Inferior parietal cortex (tissue), 1 donor: ENCODE measurements around the gene ACOT7.
"Not testable (repeated sequence)": the region's sequence is repeated elsewhere in the genome, so short reads cannot be mapped to it uniquely, and the experiment has no call there.

ENCODE experiments used
- DNase-seq: peaks from one replicate; pipeline ENCODE4 v3.0.0-alpha.2; 2016; ENCODE audit errors: extremely low spot score

ACOT7 gene

GRCh38 chr1:6233376-6233775 lies 160.2 kb downstream of the ACOT7 start:
- no peak for DNase-seq

GRCh38 chr1:6225651-6226050 lies 167.9 kb downstream of the ACOT7 start:
- no peak for DNase-seq

GRCh38 chr1:6224718-6225117 lies 168.8 kb downstream of the ACOT7 start:
- DNase-seq: no peak

GRCh38 chr1:6223617-6224016 lies 169.9 kb downstream of the ACOT7 start:
- DNase-seq: no peak

GRCh38 chr1:6222636-6223035 lies 170.9 kb downstream of the ACOT7 start:
- DNase-seq: no peak

GRCh38 chr1:6221210-6221784 lies 172.3 kb downstream of the ACOT7 start:
- DNase-seq: no peak

GRCh38 chr1:6220236-6220635 lies 173.3 kb downstream of the ACOT7 start:
- no peak for DNase-seq

- not testable (repeated sequence) for DNase-seq
These were observed 173.9 kb downstream of the ACOT7 start for GRCh38 chr1:6219641-6220040.

- no peak for DNase-seq
These were observed 175.0 kb downstream of the ACOT7 start for GRCh38 chr1:6218375-6219164.
